Mucosa of rectum (tissue), 2 donors: ENCODE data around the gene RABAC1.
"Not testable (repeated sequence)": the region's sequence is repeated elsewhere in the genome, so short reads cannot be mapped to it uniquely, and the experiment has no call there.

ENCODE experiments used
- H3K27ac ChIP-seq, 2 donors: one replicate each; pipeline ENCODE4 v1.7.0; 2013; ENCODE audit warnings: inconsistent platforms in 2 of 2, low read depth in 2 of 2, low read length in 2 of 2
- H3K27me3 ChIP-seq, 2 donors: one replicate each; pipeline ENCODE4 v1.7.0; 2013; ENCODE audit warnings: low read length in 2 of 2; ENCODE audit not compliant: control insufficient read depth in 2 of 2, insufficient read depth in 2 of 2
- H3K36me3 ChIP-seq, 2 donors: one replicate each; pipeline ENCODE4 v1.7.0; 2013; ENCODE audit warnings: low read length in 2 of 2; ENCODE audit not compliant: control insufficient read depth in 2 of 2, insufficient read depth in 2 of 2
- H3K4me1 ChIP-seq, 2 donors: one replicate each; pipeline ENCODE4 v1.7.0; 2013; ENCODE audit warnings: low read length in 2 of 2, mild to moderate bottlenecking in 1 of 2; ENCODE audit not compliant: control insufficient read depth in 2 of 2, insufficient read depth in 2 of 2
- H3K4me3 ChIP-seq, 2 donors: one replicate each; pipeline ENCODE4 v1.7.0; 2013; ENCODE audit warnings: low read length in 2 of 2
- H3K9ac ChIP-seq, 2 donors: one replicate each; pipeline ENCODE4 v1.7.0; 2013; ENCODE audit warnings: low read length in 2 of 2, low read depth in 1 of 2, mild to moderate bottlenecking in 1 of 2
- H3K9me3 ChIP-seq, 2 donors: one replicate each; pipeline ENCODE4 v1.7.0; 2013; ENCODE audit warnings: low read length in 2 of 2; ENCODE audit not compliant: control insufficient read depth in 2 of 2
- donor health status: healthy.
- donor health status: Normal muscosa, but diverticular disease.

Gene RABAC1

GRCh38 chr19:41947091-41947490, 12.0 kb downstream of the RABAC1 start:
- no peaks in the 10 kb centered on the region for H3K4me1 ChIP-seq
- no peak overlapping the region for H3K27ac ChIP-seq
- H3K9me3 ChIP-seq, result no peaks in the 10 kb centered on the region
- no peak overlapping the region for H3K9ac ChIP-seq
- H3K36me3 ChIP-seq, result no peaks in the 10 kb centered on the region
- H3K4me3 ChIP-seq, result no peak overlapping the region
- no peaks in the 10 kb centered on the region for H3K27me3 ChIP-seq

- Histone ChIP-seq H3K36me3 (no peaks in the 10 kb centered on the region), H3K9me3 (no peaks in the 10 kb centered on the region), H3K4me3 (no peak overlapping the region), H3K4me1 (peaks cover 0 to 6% of the 10 kb centered on the region in 2 donors), H3K9ac (no peak overlapping the region), H3K27ac (peak overlapping the region; percentile 20 to 69), H3K27me3 (peaks cover 3 to 4% of the 10 kb centered on the region in 2 donors)
These were observed 13.9 kb downstream of the RABAC1 start for GRCh38 chr19:41945135-41945766.

- Histone ChIP-seq H3K9me3 (no peaks in the 10 kb centered on the region), H3K4me3 (no peak overlapping the region), H3K27ac (peak overlapping the region in 1 of 2 donors; percentile 69), H3K4me1 (peaks cover 0 to 6% of the 10 kb centered on the region in 2 donors), H3K36me3 (no peaks in the 10 kb centered on the region), H3K27me3 (peaks cover 3 to 4% of the 10 kb centered on the region in 2 donors), H3K9ac (no peak overlapping the region)
These were observed 14.8 kb downstream of the RABAC1 start for GRCh38 chr19:41944336-41944735.

GRCh38 chr19:41941410-41942202, 17.5 kb downstream of the RABAC1 start:
- Histone ChIP-seq H3K36me3 (no peaks in the 10 kb centered on the region), H3K4me1 (peaks cover 0 to 6% of the 10 kb centered on the region in 2 donors), H3K9me3 (no peaks in the 10 kb centered on the region), H3K27me3 (peaks cover 3 to 4% of the 10 kb centered on the region in 2 donors), H3K4me3 (no peak overlapping the region), H3K9ac (no peak overlapping the region), H3K27ac (peak overlapping the region in 1 of 2 donors; percentile 48)

GRCh38 chr19:41940731-41941409, 18.3 kb downstream of the RABAC1 start:
- Histone ChIP-seq H3K27me3 (peaks cover 8 to 11% of the 10 kb centered on the region in 2 donors), H3K9me3 (no peaks in the 10 kb centered on the region), H3K4me3 (peak overlapping the region; percentile 67 to 72), H3K36me3 (no peaks in the 10 kb centered on the region), H3K27ac (peak overlapping the region in 1 of 2 donors; percentile 48), H3K4me1 (peaks cover 0 to 6% of the 10 kb centered on the region in 2 donors), H3K9ac (peak overlapping the region in 1 of 2 donors; percentile 68)

- Histone ChIP-seq H3K9ac (peak overlapping the region; percentile 68), H3K27ac (peak overlapping the region in 1 of 2 donors; percentile 48), H3K9me3 (no peaks in the 10 kb centered on the region), H3K4me1 (peaks cover 0 to 10% of the 10 kb centered on the region in 2 donors), H3K27me3 (peaks cover 8 to 16% of the 10 kb centered on the region in 2 donors), H3K4me3 (peak overlapping the region; percentile 67 to 72), H3K36me3 (no peaks in the 10 kb centered on the region)
These were observed 19.0 kb downstream of the RABAC1 start for GRCh38 chr19:41939861-41940730.

- not testable (repeated sequence) for H3K27ac ChIP-seq, H3K9me3 ChIP-seq, H3K36me3 ChIP-seq, H3K9ac ChIP-seq, H3K4me3 ChIP-seq
- peaks cover 0 to 12% of the 10 kb centered on the region in 2 donors for H3K4me1 ChIP-seq
- peaks cover 8 to 18% of the 10 kb centered on the region in 2 donors for H3K27me3 ChIP-seq
These were observed 19.9 kb downstream of the RABAC1 start for GRCh38 chr19:41939209-41939608.

GRCh38 chr19:41937525-41938468, 21.3 kb downstream of the RABAC1 start:
- Histone ChIP-seq H3K27ac (no peak overlapping the region), H3K4me3 (no peak overlapping the region), H3K9ac (no peak overlapping the region), H3K9me3 (no peaks in the 10 kb centered on the region), H3K27me3 (peaks cover 8 to 18% of the 10 kb centered on the region in 2 donors), H3K4me1 (peaks cover 0 to 12% of the 10 kb centered on the region in 2 donors), H3K36me3 (no peaks in the 10 kb centered on the region)

- H3K9ac ChIP-seq, result no peak overlapping the region
- H3K9me3 ChIP-seq, result no peaks in the 10 kb centered on the region
- no peaks in the 10 kb centered on the region for H3K36me3 ChIP-seq
- H3K27ac ChIP-seq, result no peak overlapping the region
- peaks cover 0 to 12% of the 10 kb centered on the region in 2 donors for H3K4me1 ChIP-seq
- H3K27me3 ChIP-seq, result peaks cover 8 to 22% of the 10 kb centered on the region in 2 donors
- no peak overlapping the region for H3K4me3 ChIP-seq
These were observed 22.2 kb downstream of the RABAC1 start for GRCh38 chr19:41936961-41937360.
